ENCODE results near the gene CDKN3. TPM values are rescaled to one million over a fixed set of nuclear protein-coding genes. Genes with fewer than 3 reads are reported as not detected.

The CDKN3 gene
- total RNA-seq, 2 donors from 2014 or later, result 2.6 to 20.6 TPM

DNA sequence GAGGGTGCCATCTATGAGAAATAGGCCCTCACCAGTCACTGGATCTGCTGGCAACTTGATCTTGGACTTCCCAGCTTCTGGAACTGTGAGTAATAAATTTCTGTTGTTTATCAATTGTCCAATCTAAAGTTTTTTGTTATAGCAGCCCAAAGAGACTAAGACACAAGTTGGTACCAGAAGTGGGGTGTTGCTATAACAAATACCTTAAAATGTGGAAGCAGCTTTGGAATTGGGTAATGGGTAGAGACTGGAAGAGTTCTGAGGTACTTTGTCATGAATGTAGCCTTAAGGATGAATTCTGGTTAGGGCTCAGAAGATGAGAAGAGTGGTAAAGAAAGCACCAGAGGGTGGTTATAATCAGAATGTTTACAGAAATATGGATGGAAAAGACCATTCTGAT lies 70.5 kb downstream of the CDKN3 start:
- Histone ChIP-seq H3K9me3 (no peaks in the 10 kb centered on the region), H3K4me3 (no peak overlapping the region), H3K27me3 (replicated peaks; ENCODE audit: insufficient read depth) (no peaks in the 10 kb centered on the region), H3K27ac (no peak overlapping the region), H3K36me3 (no peaks in the 10 kb centered on the region), H3K4me1 (replicated peaks) (no peaks in the 10 kb centered on the region)
- no peak for DNase-seq (ENCODE audit: low spot score)
- TF ChIP-seq POLR2AphosphoS5 (IDR thresholded peaks at IDR 0.05) (no peak), POLR2A (IDR thresholded peaks at IDR 0.05) (no peak)
- TF ChIP-seq, protein P1, sequence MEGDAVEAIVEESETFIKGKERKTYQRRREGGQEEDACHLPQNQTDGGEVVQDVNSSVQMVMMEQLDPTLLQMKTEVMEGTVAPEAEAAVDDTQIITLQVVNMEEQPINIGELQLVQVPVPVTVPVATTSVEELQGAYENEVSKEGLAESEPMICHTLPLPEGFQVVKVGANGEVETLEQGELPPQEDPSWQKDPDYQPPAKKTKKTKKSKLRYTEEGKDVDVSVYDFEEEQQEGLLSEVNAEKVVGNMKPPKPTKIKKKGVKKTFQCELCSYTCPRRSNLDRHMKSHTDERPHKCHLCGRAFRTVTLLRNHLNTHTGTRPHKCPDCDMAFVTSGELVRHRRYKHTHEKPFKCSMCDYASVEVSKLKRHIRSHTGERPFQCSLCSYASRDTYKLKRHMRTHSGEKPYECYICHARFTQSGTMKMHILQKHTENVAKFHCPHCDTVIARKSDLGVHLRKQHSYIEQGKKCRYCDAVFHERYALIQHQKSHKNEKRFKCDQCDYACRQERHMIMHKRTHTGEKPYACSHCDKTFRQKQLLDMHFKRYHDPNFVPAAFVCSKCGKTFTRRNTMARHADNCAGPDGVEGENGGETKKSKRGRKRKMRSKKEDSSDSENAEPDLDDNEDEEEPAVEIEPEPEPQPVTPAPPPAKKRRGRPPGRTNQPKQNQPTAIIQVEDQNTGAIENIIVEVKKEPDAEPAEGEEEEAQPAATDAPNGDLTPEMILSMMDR (IDR thresholded peaks at IDR 0.05), result no peak
- intact Hi-C loops (cut with DNase I), result no loop called here

Other genes starting within 250 kb of the CDKN3 start
- gene CNIH1, start 44.4 kb downstream of the CDKN3 start, total RNA-seq, result 100 to 1,000 TPM; 113 to 193 TPM
- gene GMFB, start 92.0 kb downstream of the CDKN3 start, total RNA-seq, result 10 to 100 TPM; 19.2 to 37.1 TPM
- 10 to 100 TPM; 17.1 to 25.7 TPM for gene CGRRF1, start 112.9 kb downstream of the CDKN3 start, total RNA-seq
- 10 to 100 TPM; 18.1 to 38.5 TPM for gene SAMD4A, start 170.1 kb downstream of the CDKN3 start, total RNA-seq